ENCODE data around the gene EYA2. TPM values are rescaled to one million over a fixed set of nuclear protein-coding genes. Genes with fewer than 3 reads are reported as not detected.

EYA2 gene
- total and polyA plus RNA-seq, 2 donors (not counting 3 experiments of a cell fraction or from before 2014, with no cell fraction given): not detected

DNA sequence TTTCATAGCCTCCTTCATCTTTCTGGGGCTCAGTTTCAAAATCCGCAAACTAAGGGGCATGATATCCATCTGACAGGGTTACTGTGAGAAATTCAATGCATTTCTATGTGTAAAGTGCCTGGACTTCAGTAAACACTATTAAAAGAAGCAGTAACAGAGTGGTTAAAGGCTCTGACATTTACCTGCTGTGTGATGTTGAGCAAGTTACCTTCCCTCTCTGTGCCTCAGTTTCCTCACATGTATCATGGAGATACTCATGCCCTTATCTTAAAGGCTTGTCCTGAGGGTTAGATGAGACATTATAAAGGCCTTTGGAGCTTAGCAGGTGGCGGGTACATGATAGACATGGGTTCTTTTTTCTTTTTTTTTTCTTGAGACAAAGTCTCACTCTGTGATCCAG is 46.8 kb downstream of the EYA2 start:
- TF ChIP-seq POLR2A (IDR thresholded peaks at IDR 0.05; ENCODE audit: low read depth, low read length) (no peak), FOS (IDR thresholded peaks at IDR 0.05; ENCODE audit: borderline replicate concordance, insufficient read depth, low read length) (no peak), MYC (IDR thresholded peaks at IDR 0.05; ENCODE audit: low read depth, low read length) (no peak), GATA2 (IDR thresholded peaks at IDR 0.05; ENCODE audit: insufficient read depth, insufficient read length, low read depth, low read length) (no peak), EZH2 (IDR thresholded peaks at IDR 0.05; ENCODE audit: borderline replicate concordance, low read depth, low read length, severe bottlenecking) (no peak), POLR2AphosphoS5 (IDR thresholded peaks at IDR 0.05; ENCODE audit: insufficient read depth, low read depth, low read length) (no peak), JUN (IDR thresholded peaks at IDR 0.05; ENCODE audit: borderline replicate concordance, insufficient read depth, insufficient read length, low read depth) (no peak)
- TF ChIP-seq, protein P1, sequence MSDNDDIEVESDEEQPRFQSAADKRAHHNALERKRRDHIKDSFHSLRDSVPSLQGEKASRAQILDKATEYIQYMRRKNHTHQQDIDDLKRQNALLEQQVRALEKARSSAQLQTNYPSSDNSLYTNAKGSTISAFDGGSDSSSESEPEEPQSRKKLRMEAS (IDR thresholded peaks at IDR 0.05; ENCODE audit: insufficient read depth, insufficient read length): no peak
- TF ChIP-seq, protein P2, sequence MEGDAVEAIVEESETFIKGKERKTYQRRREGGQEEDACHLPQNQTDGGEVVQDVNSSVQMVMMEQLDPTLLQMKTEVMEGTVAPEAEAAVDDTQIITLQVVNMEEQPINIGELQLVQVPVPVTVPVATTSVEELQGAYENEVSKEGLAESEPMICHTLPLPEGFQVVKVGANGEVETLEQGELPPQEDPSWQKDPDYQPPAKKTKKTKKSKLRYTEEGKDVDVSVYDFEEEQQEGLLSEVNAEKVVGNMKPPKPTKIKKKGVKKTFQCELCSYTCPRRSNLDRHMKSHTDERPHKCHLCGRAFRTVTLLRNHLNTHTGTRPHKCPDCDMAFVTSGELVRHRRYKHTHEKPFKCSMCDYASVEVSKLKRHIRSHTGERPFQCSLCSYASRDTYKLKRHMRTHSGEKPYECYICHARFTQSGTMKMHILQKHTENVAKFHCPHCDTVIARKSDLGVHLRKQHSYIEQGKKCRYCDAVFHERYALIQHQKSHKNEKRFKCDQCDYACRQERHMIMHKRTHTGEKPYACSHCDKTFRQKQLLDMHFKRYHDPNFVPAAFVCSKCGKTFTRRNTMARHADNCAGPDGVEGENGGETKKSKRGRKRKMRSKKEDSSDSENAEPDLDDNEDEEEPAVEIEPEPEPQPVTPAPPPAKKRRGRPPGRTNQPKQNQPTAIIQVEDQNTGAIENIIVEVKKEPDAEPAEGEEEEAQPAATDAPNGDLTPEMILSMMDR (IDR thresholded peaks at IDR 0.05; ENCODE audit: extremely low read depth in 1 of 2, insufficient read depth in 1 of 2, low read depth in 1 of 2, low read length in 2 of 2): no peak
- H3K36me3 ChIP-seq (ENCODE audit: control insufficient read depth in 2 of 2, extremely low read depth in 1 of 2, insufficient read depth in 2 of 2, low read length in 2 of 2): no peaks in the 10 kb centered on the region
- no peak overlapping the region for H3K9ac ChIP-seq (replicated peaks; ENCODE audit: extremely low read depth, insufficient read depth, low read length)
- H3K79me2 ChIP-seq (ENCODE audit: control insufficient read depth, insufficient read depth, low read length): no peaks in the 10 kb centered on the region
- no peaks in the 10 kb centered on the region for H3K9me1 ChIP-seq (replicated peaks; ENCODE audit: control insufficient read depth, extremely low read depth, insufficient read depth, low read length)
- no peak for DNase-seq (ENCODE audit: low read depth, low spot score)
- no peaks in the 10 kb centered on the region for H3K4me1 ChIP-seq (ENCODE audit: control insufficient read depth, extremely low read depth, insufficient read depth, low read length)
- no peak overlapping the region for H2AFZ ChIP-seq (ENCODE audit: low read depth, low read length)
- no peaks in the 10 kb centered on the region for H3K9me3 ChIP-seq (replicated peaks; ENCODE audit: control insufficient read depth, insufficient read depth, low read length)
- POLR2A ChIA-PET: no interaction called here
- no peaks in the 10 kb centered on the region for H4K20me1 ChIP-seq (replicated peaks; ENCODE audit: control insufficient read depth, extremely low read depth, insufficient read depth, low read length)
- no peaks in the 10 kb centered on the region for H3K27me3 ChIP-seq (ENCODE audit: control insufficient read depth in 2 of 2, insufficient read depth in 2 of 2, low read length in 2 of 2)
- intact Hi-C loops (cut with micrococcal nuclease): no loop called here
- BruUV-seq (replicated peaks): no TSS peak
- dilution Hi-C loops (cut with MboI; ENCODE audit: extremely low pct_ligation_motif_present, low sequenced_read_pairs): no loop called here
- no peak for FAIRE-seq
- H3K4me2 ChIP-seq (ENCODE audit: insufficient read depth, low read length): no peak overlapping the region
- no peak overlapping the region for H3K4me3 ChIP-seq (replicated peaks in 1 of 3; ENCODE audit: insufficient read depth in 1 of 3, low read depth in 1 of 3, low read length in 3 of 3)
- no peak overlapping the region for H3K27ac ChIP-seq (ENCODE audit: insufficient read depth, low read depth, low read length)
- CTCF ChIA-PET: no interaction called here

All from endothelial cell of umbilical vein (primary cell).